ENCODE measurements around the gene CORO1A.
"Not testable (repeated sequence)": the region's sequence is repeated elsewhere in the genome, so short reads cannot be mapped to it uniquely, and the experiment has no call there.

The CORO1A gene

DNA sequence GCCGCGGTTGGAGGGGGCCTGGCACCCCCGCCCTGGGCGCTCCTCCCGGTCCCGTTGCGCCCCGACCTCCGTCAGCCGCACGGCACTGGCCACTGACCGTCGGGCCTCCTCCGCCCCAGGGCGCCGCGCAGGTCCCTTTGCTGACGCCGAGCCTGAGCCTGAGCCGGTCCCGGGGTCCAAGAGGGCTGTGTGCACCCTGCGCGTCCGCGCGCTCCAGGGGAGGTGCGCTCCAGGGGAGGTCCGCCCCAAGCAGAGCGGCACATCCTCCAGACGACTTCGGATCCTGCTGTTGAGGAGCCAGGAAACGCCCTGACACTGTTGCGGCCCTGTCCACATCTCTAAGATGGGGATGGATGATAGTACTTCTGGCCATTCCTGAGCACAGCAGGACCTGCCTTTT, 22.9 kb downstream of the CORO1A start:
- not testable (repeated sequence) for DNase-seq

DNA sequence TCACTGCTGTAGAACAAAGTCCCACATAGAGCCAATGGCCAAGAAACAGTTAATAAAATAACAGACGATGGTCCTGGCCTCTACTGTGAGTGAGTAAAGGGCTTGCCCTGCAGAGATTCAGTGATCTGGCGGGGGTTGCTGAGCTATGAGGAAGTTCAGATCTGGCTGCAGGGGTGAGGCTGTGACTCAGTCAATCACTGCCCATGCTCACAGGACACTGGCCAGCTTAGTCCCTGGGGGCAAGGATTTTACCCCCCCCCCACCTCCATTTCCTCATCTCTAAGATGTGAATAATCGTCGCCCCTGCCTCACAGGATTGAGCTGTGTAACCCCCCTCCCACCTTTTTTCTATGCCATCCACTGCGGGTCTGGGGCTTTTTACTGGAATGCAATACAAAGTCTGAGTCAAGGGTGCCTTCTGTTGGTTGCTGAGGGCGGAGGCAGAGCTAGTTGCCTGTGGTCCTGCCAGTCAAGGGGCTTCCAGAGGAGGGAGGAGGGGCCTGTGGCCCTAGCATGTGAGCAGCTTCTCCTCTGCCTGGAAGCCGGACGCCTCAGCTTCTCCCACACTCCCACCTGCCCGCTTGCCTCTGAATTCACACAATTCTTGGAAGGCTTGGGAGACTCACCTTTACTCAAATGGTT, 23.8 kb downstream of the CORO1A start:
- not testable (repeated sequence) for DNase-seq

DNA sequence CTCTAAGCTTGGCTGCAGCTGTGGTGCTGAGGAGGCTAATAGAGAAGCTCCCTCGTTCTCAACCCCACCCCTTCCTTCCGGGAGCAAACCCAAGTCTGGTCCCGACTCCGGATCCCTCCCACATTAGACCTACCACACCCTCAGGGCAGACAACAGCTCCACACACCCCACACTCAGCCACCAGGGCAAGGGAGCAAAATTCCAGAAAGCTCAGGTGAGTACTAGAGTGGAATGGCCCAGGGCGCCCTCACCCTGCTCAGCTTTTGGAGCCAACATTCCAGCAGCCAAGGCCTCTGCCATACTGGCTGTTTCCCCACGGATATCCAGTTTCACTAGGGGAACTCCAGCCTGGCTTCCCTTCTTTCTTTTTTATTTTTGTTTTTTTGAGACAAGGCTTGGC, 25.6 kb downstream of the CORO1A start:
- not testable (repeated sequence) for DNase-seq

DNA sequence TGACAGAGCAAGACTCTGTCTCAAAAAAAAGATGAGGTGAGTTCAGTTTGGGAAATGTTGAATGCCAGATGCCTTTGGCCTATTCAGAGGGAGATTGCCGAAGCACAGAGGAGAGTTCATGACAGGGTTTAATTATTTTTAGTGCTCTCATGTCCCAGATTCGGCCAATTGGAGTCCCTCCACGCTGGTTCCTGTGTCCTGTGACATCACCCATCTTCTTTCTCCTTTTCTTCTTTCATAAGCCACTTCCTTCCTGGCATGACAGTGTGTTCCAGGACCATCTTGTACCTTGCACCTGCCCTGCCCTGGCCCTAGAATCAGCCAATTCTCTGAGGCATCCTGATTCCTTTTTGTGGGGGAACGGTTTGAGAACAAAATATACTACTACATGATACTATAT, 28.0 kb downstream of the CORO1A start:
- DNase-seq: not testable (repeated sequence)

DNA sequence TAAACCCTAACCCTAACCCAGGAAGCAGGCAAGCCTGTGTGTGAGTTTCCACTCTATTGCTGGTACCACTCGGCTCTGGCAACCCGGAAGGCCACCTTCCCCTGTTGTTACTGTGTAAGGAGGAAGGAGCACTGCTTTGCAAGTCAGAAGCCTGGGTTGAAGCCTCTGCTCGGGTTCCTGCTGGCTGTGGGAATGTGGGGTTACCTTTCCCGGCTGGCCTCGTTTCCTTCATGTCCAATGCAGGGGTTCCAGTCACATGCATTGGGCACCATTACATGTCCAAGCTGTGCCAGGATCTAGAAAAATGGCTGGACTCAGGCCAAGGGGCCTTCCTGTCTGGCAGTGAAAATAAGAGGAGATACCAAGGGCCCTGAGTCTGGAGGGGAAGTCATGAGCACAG, 33.7 kb downstream of the CORO1A start:
- not testable (repeated sequence) for DNase-seq
